Common myeloid progenitor, CD34-positive (primary cell): ENCODE data around the gene FBXL14.

Experiments
- CTCF ChIA-PET: fragments of 350-600 bp; sonication (Branson Sonifier 250); formaldehyde crosslinking; loops from one replicate; lab custom pipeline; 2021; ENCODE audit warnings: antibody characterized with exemption; lab: Charles Lee
- POLR2A ChIA-PET: fragments of 350-600 bp; sonication (Branson Sonifier 250); formaldehyde crosslinking; loops from one replicate; lab custom pipeline; 2021; ENCODE audit warnings: antibody characterized with exemption; lab: Charles Lee
- DNase-seq, 3 donors: peaks; one replicate each; pipeline versions ENCODE4 v3.0.0 to v3.0.0-alpha.2; 2013
- H3K27ac ChIP-seq, 2 experiments: 1 replicate in 1 of 2; 2 replicates in 1 of 2; pipeline ENCODE4 v1.7.0; 2013; ENCODE audit warnings: inconsistent platforms in 2 of 2, low read length in 2 of 2, mild to moderate bottlenecking in 2 of 2, low read depth in 1 of 2, moderate library complexity in 1 of 2; ENCODE audit not compliant: severe bottlenecking in 2 of 2, insufficient read depth in 1 of 2, poor library complexity in 1 of 2
- H3K27me3 ChIP-seq, 5 experiments: replicated peaks in 2 of 5; 1 replicate in 3 of 5; 2 replicates in 2 of 5; pipeline versions ENCODE4 v1.6.1 to v1.7.0; 2013; ENCODE audit warnings: low read length in 4 of 5, mild to moderate bottlenecking in 2 of 5, moderate library complexity in 2 of 5, inconsistent platforms in 1 of 5; ENCODE audit not compliant: insufficient read depth in 5 of 5, control insufficient read depth in 4 of 5
- H3K36me3 ChIP-seq, 4 experiments: 1 replicate in 2 of 4; 2 replicates in 2 of 4; pipeline versions ENCODE4 v1.6.1 to v1.7.0; 2013; ENCODE audit warnings: low read length in 3 of 4, control low read depth in 1 of 4, mild to moderate bottlenecking in 1 of 4; ENCODE audit not compliant: control insufficient read depth in 4 of 4, insufficient read depth in 4 of 4
- H3K4me1 ChIP-seq, 4 experiments: 1 replicate in 3 of 4; 2 replicates in 1 of 4; pipeline versions ENCODE4 v1.6.1 to v1.7.1; 2013; ENCODE audit warnings: low read length in 3 of 4, mild to moderate bottlenecking in 3 of 4, control low read depth in 1 of 4, inconsistent platforms in 1 of 4, moderate library complexity in 1 of 4; ENCODE audit not compliant: control insufficient read depth in 4 of 4, insufficient read depth in 4 of 4; ENCODE audit errors: control extremely low read depth in 1 of 4
- H3K4me3 ChIP-seq, 7 experiments: 1 replicate in 4 of 7; 2 replicates in 3 of 7; pipeline versions ENCODE4 v1.5.1 to v1.7.0; 2013; ENCODE audit warnings: mild to moderate bottlenecking in 7 of 7, low read length in 6 of 7, moderate library complexity in 6 of 7, inconsistent platforms in 2 of 7, low read depth in 2 of 7, control low read depth in 1 of 7; ENCODE audit not compliant: insufficient read depth in 4 of 7, control insufficient read depth in 1 of 7; ENCODE audit errors: extremely low read depth in 1 of 7
- H3K9me3 ChIP-seq, 5 experiments: 1 replicate in 4 of 5; 2 replicates in 1 of 5; pipeline versions ENCODE4 v1.6.1 to v1.7.1; 2013; ENCODE audit warnings: low read length in 4 of 5, mild to moderate bottlenecking in 2 of 5, inconsistent platforms in 1 of 5, low read depth in 1 of 5, moderate library complexity in 1 of 5; ENCODE audit not compliant: control insufficient read depth in 4 of 5, insufficient read depth in 2 of 5; ENCODE audit errors: control extremely low read depth in 1 of 5
- WGBS: methylation state at CpG from one replicate; pipeline ENCODE4 v1.1.5; 2013; ENCODE audit not compliant: insufficient coverage; 5-methylcytosine and 5-hydroxymethylcytosine counted together

The FBXL14 gene

DNA sequence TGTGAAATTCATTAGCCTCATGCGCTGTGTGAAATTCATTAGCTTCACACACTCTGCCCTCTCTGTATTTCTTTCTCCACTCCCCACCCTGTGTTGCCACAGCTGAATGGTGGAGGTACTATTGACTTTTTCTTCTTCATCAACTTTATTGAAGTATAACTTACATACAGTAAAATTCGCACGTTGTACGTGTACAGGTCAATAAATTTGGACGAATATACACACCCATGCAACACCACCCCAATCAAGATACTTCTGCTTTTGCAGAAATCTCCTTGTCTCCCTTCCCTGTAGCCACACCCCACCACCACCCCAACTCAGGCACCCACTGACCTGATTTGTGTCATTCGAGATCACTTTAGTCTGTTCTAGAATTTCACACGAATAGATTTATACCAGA is 51.8 kb downstream of the FBXL14 start:
- CTCF ChIA-PET, result no interaction called here
- Histone ChIP-seq H3K36me3 (no peaks in the 10 kb centered on the region), H3K4me1 (no peaks in the 10 kb centered on the region), H3K27ac (no peak overlapping the region), H3K4me3 (no peak overlapping the region), H3K9me3 (no peaks in the 10 kb centered on the region), H3K27me3 (peaks cover 0 to 49% (median 19%) of the 10 kb centered on the region in 5 experiments)
- WGBS, result 96% methylated on average over 5 of the region's 7 CpGs
- POLR2A ChIA-PET, result no interaction called here
- no peak for DNase-seq

DNA sequence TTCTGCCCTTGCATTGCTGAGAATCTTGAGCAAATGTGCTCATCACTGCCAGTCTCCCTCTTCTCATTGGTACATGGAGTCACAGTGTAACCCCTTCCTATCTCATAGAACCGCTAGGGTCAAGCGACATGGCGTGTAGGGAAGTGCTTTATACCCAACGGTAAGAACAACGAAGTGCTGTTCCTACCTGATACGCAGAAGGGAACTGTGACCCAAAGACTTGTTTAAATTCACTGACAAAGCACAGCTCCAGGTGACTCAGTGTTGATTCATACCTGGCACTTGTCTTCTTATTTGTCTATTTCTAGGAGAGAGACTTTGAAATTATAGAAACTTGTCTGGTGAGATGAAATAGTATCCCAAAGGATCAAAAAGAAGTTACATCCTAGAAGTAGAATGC is 53.7 kb downstream of the FBXL14 start:
- no peaks in the 10 kb centered on the region for H3K9me3 ChIP-seq
- 95% methylated on average over 6 of the region's 6 CpGs for WGBS
- no peaks in the 10 kb centered on the region for H3K36me3 ChIP-seq
- H3K27ac ChIP-seq, result no peak overlapping the region
- H3K4me1 ChIP-seq, result no peaks in the 10 kb centered on the region
- H3K27me3 ChIP-seq, result peaks cover 0 to 54% (median 26%) of the 10 kb centered on the region in 5 experiments
- CTCF ChIA-PET, result interaction anchor here (0.6 to 0.7 kb wide), 2 partner anchors 125 to 1256 kb away, joined by 3 read pairs; no protein-coding TSS in a partner anchor
- POLR2A ChIA-PET, result no interaction called here
- no peak for DNase-seq
- no peak overlapping the region for H3K4me3 ChIP-seq

DNA sequence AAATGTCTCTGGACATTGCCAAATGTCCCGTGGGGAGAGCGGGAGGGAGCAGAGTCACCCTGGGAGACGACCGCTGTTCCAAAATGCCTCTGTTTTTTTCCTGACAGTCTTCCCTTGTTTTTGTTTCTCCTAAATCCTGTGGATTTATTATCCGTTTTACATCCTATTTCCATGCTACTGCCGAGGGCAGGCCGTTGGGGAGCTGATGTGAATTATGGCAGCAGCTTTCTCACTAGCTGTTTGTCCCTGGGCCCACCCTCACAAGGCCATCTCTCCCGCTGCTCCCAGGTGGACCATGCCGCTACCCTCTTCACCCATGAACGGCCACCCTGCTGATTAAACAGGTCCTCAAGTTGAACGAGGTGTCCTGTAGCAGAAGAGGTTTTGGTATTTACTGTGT is 55.2 kb downstream of the FBXL14 start:
- DNase-seq, result no peak
- WGBS, result 87% methylated on average over 9 of the region's 11 CpGs
- Histone ChIP-seq H3K4me3 (no peak overlapping the region), H3K36me3 (no peaks in the 10 kb centered on the region), H3K27ac (no peak overlapping the region), H3K27me3 (peaks cover 0 to 70% (median 30%) of the 10 kb centered on the region in 5 experiments), H3K9me3 (no peaks in the 10 kb centered on the region), H3K4me1 (peaks cover 0 to 14% (median 6%) of the 10 kb centered on the region in 4 experiments)
- ChIA-PET POLR2A (no interaction called here), CTCF (no interaction called here)

DNA sequence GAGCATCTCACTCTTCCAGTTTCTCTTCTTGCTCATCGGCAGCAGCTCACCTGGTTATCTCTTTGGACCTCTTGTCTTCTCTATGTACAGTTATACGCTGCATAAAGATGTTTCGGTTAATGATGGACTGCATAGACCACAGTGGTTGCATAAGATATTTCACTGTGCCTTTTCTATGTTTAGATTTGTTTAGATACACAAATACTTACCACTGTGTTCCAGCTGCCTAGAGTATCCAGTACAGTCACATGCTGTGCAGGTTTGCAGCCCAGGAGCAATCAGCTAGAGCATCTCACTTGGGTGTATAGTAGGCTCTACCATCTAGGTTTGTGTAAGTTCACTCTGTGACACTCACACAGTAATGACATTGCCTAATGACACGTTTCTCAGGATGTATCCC is 57.6 kb downstream of the FBXL14 start:
- Histone ChIP-seq H3K27ac (no peak overlapping the region), H3K9me3 (no peaks in the 10 kb centered on the region), H3K4me1 (peaks cover 4 to 26% (median 19%) of the 10 kb centered on the region in 4 experiments), H3K4me3 (no peak overlapping the region), H3K27me3 (peaks cover 3 to 91% (median 34%) of the 10 kb centered on the region in 5 experiments), H3K36me3 (no peaks in the 10 kb centered on the region)
- ChIA-PET POLR2A (no interaction called here), CTCF (interaction anchor here (1.0 kb wide), 1 partner anchor 47 kb away, joined by 3 read pairs; no protein-coding TSS in a partner anchor)
- 86% methylated on average over 2 of the region's 4 CpGs for WGBS
- no peak for DNase-seq

DNA sequence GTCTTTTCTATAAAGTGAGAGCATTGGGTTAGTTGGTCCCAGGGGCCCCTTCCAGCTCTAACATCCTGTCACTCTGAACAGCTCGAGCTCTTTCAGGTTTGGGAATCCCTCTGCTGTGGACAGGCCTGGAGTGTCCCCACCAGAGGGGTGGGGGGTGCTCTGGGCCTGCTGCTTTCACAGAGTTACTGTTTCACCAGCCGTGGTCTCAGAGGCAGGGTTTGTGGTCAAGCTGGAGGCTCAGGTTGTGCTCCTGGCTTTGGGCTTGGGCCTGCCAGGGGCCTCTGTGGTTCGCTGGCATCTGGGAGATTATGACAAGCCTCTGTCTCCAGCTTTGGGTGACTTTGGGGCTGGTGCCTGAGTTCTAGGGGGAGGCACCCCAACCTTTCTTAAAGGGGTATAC is 59.6 kb downstream of the FBXL14 start:
- peaks cover 4 to 39% (median 31%) of the 10 kb centered on the region in 4 experiments for H3K4me1 ChIP-seq
- H3K4me3 ChIP-seq, result no peak overlapping the region
- CTCF ChIA-PET, result interaction anchor here (1.0 to 1.5 kb wide), 3 partner anchors 32 to 417 kb away, joined by 3 to 5 read pairs (median 4); no protein-coding TSS in a partner anchor
- POLR2A ChIA-PET, result interaction anchor here (0.6 kb wide), 1 partner anchor 278 kb away, joined by 4 read pairs; no protein-coding TSS in a partner anchor
- 56% methylated on average over 2 of the region's 3 CpGs for WGBS
- no peaks in the 10 kb centered on the region for H3K36me3 ChIP-seq
- no peaks in the 10 kb centered on the region for H3K9me3 ChIP-seq
- H3K27me3 ChIP-seq, result peaks cover 3 to 94% (median 31%) of the 10 kb centered on the region in 5 experiments
- DNase-seq, result no peak
- H3K27ac ChIP-seq, result no peak overlapping the region

DNA sequence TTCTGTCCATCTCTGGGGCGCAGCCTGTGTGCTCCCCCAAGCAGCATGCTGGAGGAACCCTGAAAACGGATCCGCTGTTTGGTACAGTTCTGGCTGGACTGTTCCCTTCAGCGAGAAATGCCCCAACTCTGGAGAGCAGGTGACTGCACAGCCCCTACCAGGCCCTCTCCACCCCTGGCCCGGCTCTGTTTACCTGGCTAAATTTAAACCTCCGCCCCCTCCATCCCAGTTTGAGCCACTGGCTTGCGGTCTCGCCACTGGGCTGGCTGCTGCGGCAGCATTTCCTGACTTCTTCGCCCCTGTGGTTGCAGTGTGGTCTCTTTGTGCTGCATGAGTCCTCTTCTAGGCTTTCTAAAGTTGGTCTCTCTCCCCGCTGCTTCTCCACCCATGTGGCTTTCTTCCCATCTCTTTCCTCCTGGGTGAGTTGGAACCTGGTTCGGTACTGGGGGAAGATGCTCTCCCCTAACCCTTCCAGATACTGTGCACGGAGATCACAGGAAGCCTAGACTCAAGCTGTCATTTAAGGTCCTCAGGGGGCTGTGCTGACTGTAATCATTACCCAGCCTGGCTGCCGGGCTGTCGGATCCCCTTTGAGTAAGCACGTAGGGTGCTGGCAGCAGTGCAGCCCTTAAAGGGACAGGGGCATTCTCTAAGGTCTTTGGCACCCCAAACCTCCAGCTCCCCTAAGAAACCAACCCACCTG is 60.6 kb downstream of the FBXL14 start:
- DNase-seq, result peak; percentile 50 to 84 (median 82)
- Histone ChIP-seq H3K4me3 (peak overlapping the region in 5 of 7 experiments; percentile 16 to 71 (median 48)), H3K27ac (no peak overlapping the region), H3K36me3 (no peaks in the 10 kb centered on the region), H3K27me3 (peaks cover 3 to 96% (median 37%) of the 10 kb centered on the region in 5 experiments), H3K4me1 (peaks cover 4 to 40% (median 35%) of the 10 kb centered on the region in 4 experiments), H3K9me3 (no peaks in the 10 kb centered on the region)
- POLR2A ChIA-PET, result interaction anchor here (0.5 to 0.6 kb wide), 2 partner anchors 277 to 465 kb away, joined by 4 read pairs; no protein-coding TSS in a partner anchor
- WGBS, result 0% methylated on average over 12 of the region's 16 CpGs
- CTCF ChIA-PET, result interaction anchor here (0.6 to 1.5 kb wide), 9 partner anchors 12 to 416 kb away, joined by 3 to 6 read pairs (median 4); no protein-coding TSS in a partner anchor

DNA sequence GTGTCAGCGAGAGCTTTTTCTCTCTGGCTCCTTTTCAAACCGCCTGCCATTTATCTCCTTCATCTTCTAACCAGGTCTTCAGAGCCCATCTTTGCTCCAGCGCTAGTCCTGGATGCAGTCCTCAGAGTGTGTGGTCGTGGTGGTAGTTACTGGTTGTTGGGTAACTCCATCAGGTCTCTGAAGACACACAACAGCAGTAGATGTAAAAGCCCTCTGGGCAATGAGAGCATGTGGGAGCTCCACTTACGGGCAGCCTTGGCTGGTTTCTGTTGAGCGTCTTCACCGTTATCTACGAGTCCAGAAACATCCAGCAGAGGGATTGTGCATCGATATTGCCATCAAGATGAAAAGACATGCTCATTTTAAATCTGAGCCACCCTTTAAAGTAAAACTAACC is 61.2 kb downstream of the FBXL14 start:
- no peak overlapping the region for H3K27ac ChIP-seq
- peaks cover 4 to 40% (median 35%) of the 10 kb centered on the region in 4 experiments for H3K4me1 ChIP-seq
- H3K36me3 ChIP-seq, result no peaks in the 10 kb centered on the region
- no peaks in the 10 kb centered on the region for H3K9me3 ChIP-seq
- H3K4me3 ChIP-seq, result peak overlapping the region in 5 of 7 experiments; percentile 16 to 71 (median 48)
- WGBS, result 19% methylated on average over 6 of the region's 9 CpGs
- ChIA-PET CTCF (interaction anchor here (1.2 to 1.4 kb wide), 4 partner anchors 12 to 70 kb away, joined by 3 to 6 read pairs (median 4); no protein-coding TSS in a partner anchor), POLR2A (interaction anchor here (0.5 kb wide), 1 partner anchor 465 kb away, joined by 4 read pairs; no protein-coding TSS in a partner anchor)
- H3K27me3 ChIP-seq, result peaks cover 3 to 96% (median 33%) of the 10 kb centered on the region in 5 experiments
- peak; percentile 48 to 75 (median 66) for DNase-seq
